ENCODE results near the gene ZNF628.

The ZNF628 gene

GRCh38 chr19:55476100-55476775, at the start of gene ZNF628:
Gene ZNF628, plus strand, starts transcription at chr19:55476617. Its CDS starts 3,294 bp downstream, at chr19:55479911.
- H3K27ac ChIP-seq = peak within 1 kb of the TSS; percentile 48
- H3K79me2 ChIP-seq (ENCODE audit: insufficient read depth, low read depth) = peaks cover 11% of the 10 kb centered on the region; the same call in 1 of the 2 replicates
- H3K4me2 ChIP-seq = peak within 1 kb of the TSS; percentile 74

DNA sequence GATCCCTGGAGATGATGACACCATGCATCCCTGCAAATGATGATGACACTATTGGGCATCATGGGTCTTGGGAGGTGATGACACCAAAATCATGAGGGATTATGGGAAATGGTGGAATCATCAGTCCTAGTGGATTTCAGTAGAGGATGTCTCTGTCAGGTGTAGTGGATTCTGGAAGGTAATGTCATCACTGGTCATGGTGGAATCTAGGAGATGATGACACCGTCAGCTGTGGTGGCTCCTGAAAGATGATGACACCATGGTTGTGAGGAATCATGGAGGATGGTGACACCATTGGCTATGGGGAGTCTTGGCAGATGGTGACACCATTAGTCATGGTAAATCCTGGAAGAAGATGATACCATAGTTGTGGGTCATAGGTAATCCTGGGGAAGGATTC, 45.2 kb upstream of the ZNF628 start:
- Histone ChIP-seq H3K27ac (no peak overlapping the region), H3K27me3 (ENCODE audit: insufficient read depth, low read depth) (peaks cover 44% of the 10 kb centered on the region), H3K4me3 (IDR thresholded peaks at IDR 0.05; ENCODE audit: insufficient read depth, low read depth, low read length) (no peak overlapping the region), H3K9ac (no peak overlapping the region), H2AFZ (ENCODE audit: low read depth) (no peak overlapping the region), H4K20me1 (ENCODE audit: insufficient read depth) (no peaks in the 10 kb centered on the region), H3K79me2 (ENCODE audit: insufficient read depth, low read depth) (no peaks in the 10 kb centered on the region), H3K4me1 (ENCODE audit: low read depth, poor library complexity, severe bottlenecking) (no peaks in the 10 kb centered on the region), H3K4me2 (no peak overlapping the region), H3K36me3 (ENCODE audit: insufficient read depth) (no peaks in the 10 kb centered on the region)
- TF ChIP-seq, protein P1, sequence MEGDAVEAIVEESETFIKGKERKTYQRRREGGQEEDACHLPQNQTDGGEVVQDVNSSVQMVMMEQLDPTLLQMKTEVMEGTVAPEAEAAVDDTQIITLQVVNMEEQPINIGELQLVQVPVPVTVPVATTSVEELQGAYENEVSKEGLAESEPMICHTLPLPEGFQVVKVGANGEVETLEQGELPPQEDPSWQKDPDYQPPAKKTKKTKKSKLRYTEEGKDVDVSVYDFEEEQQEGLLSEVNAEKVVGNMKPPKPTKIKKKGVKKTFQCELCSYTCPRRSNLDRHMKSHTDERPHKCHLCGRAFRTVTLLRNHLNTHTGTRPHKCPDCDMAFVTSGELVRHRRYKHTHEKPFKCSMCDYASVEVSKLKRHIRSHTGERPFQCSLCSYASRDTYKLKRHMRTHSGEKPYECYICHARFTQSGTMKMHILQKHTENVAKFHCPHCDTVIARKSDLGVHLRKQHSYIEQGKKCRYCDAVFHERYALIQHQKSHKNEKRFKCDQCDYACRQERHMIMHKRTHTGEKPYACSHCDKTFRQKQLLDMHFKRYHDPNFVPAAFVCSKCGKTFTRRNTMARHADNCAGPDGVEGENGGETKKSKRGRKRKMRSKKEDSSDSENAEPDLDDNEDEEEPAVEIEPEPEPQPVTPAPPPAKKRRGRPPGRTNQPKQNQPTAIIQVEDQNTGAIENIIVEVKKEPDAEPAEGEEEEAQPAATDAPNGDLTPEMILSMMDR (conservative IDR thresholded peaks at IDR 0.05; ENCODE audit: low read depth, low read length) = no peak

More at GRCh38 chr19:55476100-55476775, at the start of gene ZNF628:
- Histone ChIP-seq H3K27me3 (ENCODE audit: insufficient read depth, low read depth) (peaks cover 3% of the 10 kb centered on the region; the same call in 1 of the 2 replicates), H3K4me1 (ENCODE audit: low read depth, poor library complexity, severe bottlenecking) (peaks cover 21% of the 10 kb centered on the region), H2AFZ (ENCODE audit: low read depth) (peak within 1 kb of the TSS; percentile 89), H3K36me3 (ENCODE audit: insufficient read depth) (no peaks in the 10 kb centered on the region), H3K9ac (peak within 1 kb of the TSS; percentile 48; the same call in 1 of the 2 replicates), H4K20me1 (ENCODE audit: insufficient read depth) (no peaks in the 10 kb centered on the region), H3K4me3 (IDR thresholded peaks at IDR 0.05; ENCODE audit: insufficient read depth, low read depth, low read length) (no peak within 1 kb of the TSS)
- TF ChIP-seq, protein P1 (conservative IDR thresholded peaks at IDR 0.05; ENCODE audit: low read depth, low read length) = no peak

- Histone ChIP-seq H3K36me3 (ENCODE audit: insufficient read depth) (no peaks in the 10 kb centered on the region), H2AFZ (ENCODE audit: low read depth) (no peak overlapping the region), H3K9ac (no peak overlapping the region), H3K79me2 (ENCODE audit: insufficient read depth, low read depth) (no peaks in the 10 kb centered on the region), H3K4me1 (ENCODE audit: low read depth, poor library complexity, severe bottlenecking) (peaks cover under 1% of the 10 kb centered on the region), H4K20me1 (ENCODE audit: insufficient read depth) (no peaks in the 10 kb centered on the region), H3K27me3 (ENCODE audit: insufficient read depth, low read depth) (peaks cover 40% of the 10 kb centered on the region), H3K4me2 (no peak overlapping the region), H3K4me3 (IDR thresholded peaks at IDR 0.05; ENCODE audit: insufficient read depth, low read depth, low read length) (no peak overlapping the region), H3K27ac (no peak overlapping the region)
- TF ChIP-seq, protein P1 (conservative IDR thresholded peaks at IDR 0.05; ENCODE audit: low read depth, low read length) = no peak
Observed at GRCh38 chr19:55432241-55432959, 44.0 kb upstream of the ZNF628 start.

- H3K4me1 ChIP-seq (ENCODE audit: low read depth, poor library complexity, severe bottlenecking) = peaks cover 2% of the 10 kb centered on the region
- no peaks in the 10 kb centered on the region for H4K20me1 ChIP-seq (ENCODE audit: insufficient read depth)
- H3K36me3 ChIP-seq (ENCODE audit: insufficient read depth) = no peaks in the 10 kb centered on the region
- TF ChIP-seq, protein P1 (conservative IDR thresholded peaks at IDR 0.05; ENCODE audit: low read depth, low read length) = no peak
- no peak overlapping the region for H2AFZ ChIP-seq (ENCODE audit: low read depth)
- no peak overlapping the region for H3K27ac ChIP-seq
- H3K4me2 ChIP-seq = no peak overlapping the region
- H3K79me2 ChIP-seq (ENCODE audit: insufficient read depth, low read depth) = no peaks in the 10 kb centered on the region
- no peak overlapping the region for H3K4me3 ChIP-seq (IDR thresholded peaks at IDR 0.05; ENCODE audit: insufficient read depth, low read depth, low read length)
- no peak overlapping the region for H3K9ac ChIP-seq
- peaks cover 39% of the 10 kb centered on the region for H3K27me3 ChIP-seq (ENCODE audit: insufficient read depth, low read depth)
Observed at GRCh38 chr19:55433292-55433691, 43.1 kb upstream of the ZNF628 start.
